CD1c-positive myeloid dendritic cell (primary cell): ENCODE measurements around the gene ALPK3.

Experiments used
- DNase-seq: peaks from one replicate; pipeline ENCODE4 v3.0.0-alpha.2; 2016; ENCODE audit errors: extremely low spot score

The ALPK3 gene

GRCh38 chr15:84921121-84921520, 104.0 kb downstream of the ALPK3 start:
- no peak for DNase-seq

- DNase-seq = no peak
Observed at GRCh38 chr15:84922530-84922929, 105.4 kb downstream of the ALPK3 start.
